BE2C (cell line): Measurements from ENCODE around the gene PRDM16.

Experiments used
- DNase-seq: peaks from one replicate; pipeline ENCODE4 v3.0.0-alpha.2; 2020
- H3K27me3 ChIP-seq: fragments of 250-450 bp; sonication (Bioruptor Pico); 2 replicates; pipeline ENCODE4 v1.5.1; 2020; ENCODE audit warnings: mild to moderate bottlenecking
- H3K36me3 ChIP-seq: fragments of 250-450 bp; sonication (Bioruptor Pico); 2 replicates; pipeline ENCODE4 v1.5.1; 2020; ENCODE audit warnings: mild to moderate bottlenecking
- H3K4me1 ChIP-seq: fragments of 250-450 bp; sonication (Bioruptor Pico); 2 replicates; pipeline ENCODE4 v1.5.1; 2020
- H3K4me3 ChIP-seq: 2 replicates; pipeline ENCODE4 v1.5.1; 2011; ENCODE audit warnings: low read depth, low read length
- H3K9me3 ChIP-seq: fragments of 250-450 bp; sonication (Bioruptor Pico); 2 replicates; pipeline ENCODE4 v1.5.1; 2020
- TF ChIP-seq, protein P1 (sequence below): IDR thresholded peaks from 2 replicates; pipeline ENCODE4 v1.5.1; 2012; ENCODE audit warnings: mild to moderate bottlenecking, low read depth, low read length

PRDM16 gene

GRCh38 chr1:3081171-3081683 lies 12.2 kb downstream of the PRDM16 start:
- no peaks in the 10 kb centered on the region for H3K36me3 ChIP-seq

GRCh38 chr1:3082051-3082450 lies 13.0 kb downstream of the PRDM16 start:
- peaks cover 13% of the 10 kb centered on the region for H3K27me3 ChIP-seq
- H3K4me3 ChIP-seq, result no peak overlapping the region
- TF ChIP-seq, protein P1, sequence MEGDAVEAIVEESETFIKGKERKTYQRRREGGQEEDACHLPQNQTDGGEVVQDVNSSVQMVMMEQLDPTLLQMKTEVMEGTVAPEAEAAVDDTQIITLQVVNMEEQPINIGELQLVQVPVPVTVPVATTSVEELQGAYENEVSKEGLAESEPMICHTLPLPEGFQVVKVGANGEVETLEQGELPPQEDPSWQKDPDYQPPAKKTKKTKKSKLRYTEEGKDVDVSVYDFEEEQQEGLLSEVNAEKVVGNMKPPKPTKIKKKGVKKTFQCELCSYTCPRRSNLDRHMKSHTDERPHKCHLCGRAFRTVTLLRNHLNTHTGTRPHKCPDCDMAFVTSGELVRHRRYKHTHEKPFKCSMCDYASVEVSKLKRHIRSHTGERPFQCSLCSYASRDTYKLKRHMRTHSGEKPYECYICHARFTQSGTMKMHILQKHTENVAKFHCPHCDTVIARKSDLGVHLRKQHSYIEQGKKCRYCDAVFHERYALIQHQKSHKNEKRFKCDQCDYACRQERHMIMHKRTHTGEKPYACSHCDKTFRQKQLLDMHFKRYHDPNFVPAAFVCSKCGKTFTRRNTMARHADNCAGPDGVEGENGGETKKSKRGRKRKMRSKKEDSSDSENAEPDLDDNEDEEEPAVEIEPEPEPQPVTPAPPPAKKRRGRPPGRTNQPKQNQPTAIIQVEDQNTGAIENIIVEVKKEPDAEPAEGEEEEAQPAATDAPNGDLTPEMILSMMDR, result no peak
- H3K36me3 ChIP-seq, result no peaks in the 10 kb centered on the region
- no peaks in the 10 kb centered on the region for H3K4me1 ChIP-seq
- DNase-seq, result no peak
- no peaks in the 10 kb centered on the region for H3K9me3 ChIP-seq

More at GRCh38 chr1:3081171-3081683, 12.2 kb downstream of the PRDM16 start:
- no peak overlapping the region for H3K4me3 ChIP-seq
- no peak for DNase-seq
- peaks cover 19% of the 10 kb centered on the region for H3K27me3 ChIP-seq
- H3K9me3 ChIP-seq, result no peaks in the 10 kb centered on the region
- no peaks in the 10 kb centered on the region for H3K4me1 ChIP-seq
- TF ChIP-seq, protein P1, result no peak

- Histone ChIP-seq H3K27me3 (peaks cover 5% of the 10 kb centered on the region), H3K4me1 (no peaks in the 10 kb centered on the region), H3K9me3 (no peaks in the 10 kb centered on the region), H3K36me3 (no peaks in the 10 kb centered on the region), H3K4me3 (no peak overlapping the region)
- DNase-seq, result no peak
- TF ChIP-seq, protein P1, result no peak
Measured at GRCh38 chr1:3082571-3083516, 13.8 kb downstream of the PRDM16 start.

GRCh38 chr1:3084154-3084553 lies 15.2 kb downstream of the PRDM16 start:
- Histone ChIP-seq H3K9me3 (no peaks in the 10 kb centered on the region), H3K4me1 (no peaks in the 10 kb centered on the region), H3K36me3 (no peaks in the 10 kb centered on the region), H3K4me3 (no peak overlapping the region), H3K27me3 (peaks cover 2% of the 10 kb centered on the region; the same call in 1 of the 2 replicates)
- TF ChIP-seq, protein P1, result no peak
- no peak for DNase-seq

DNA sequence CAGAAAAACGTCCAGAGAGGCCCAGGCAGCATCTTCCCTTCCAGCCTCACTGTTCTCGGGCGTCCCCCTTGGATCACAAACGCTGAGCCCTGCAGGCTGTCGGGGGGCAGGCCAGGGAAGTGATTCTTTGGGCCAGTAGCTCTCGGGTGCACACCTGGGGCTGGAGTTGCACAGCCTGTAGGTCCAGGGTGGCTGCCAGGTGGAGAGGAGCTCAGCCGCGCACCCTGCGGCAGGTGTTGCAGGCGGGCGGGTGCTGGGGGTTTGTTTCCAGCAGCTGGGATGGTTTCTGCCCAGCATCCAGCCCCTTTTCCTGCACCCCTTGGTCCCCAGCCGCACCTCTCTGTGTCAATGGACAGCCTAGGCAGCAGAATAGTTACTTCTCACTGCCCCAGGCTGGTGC lies 15.7 kb downstream of the PRDM16 start:
- Histone ChIP-seq H3K27me3 (peaks cover under 1% of the 10 kb centered on the region; the same call in 1 of the 2 replicates), H3K9me3 (no peaks in the 10 kb centered on the region), H3K4me1 (no peaks in the 10 kb centered on the region), H3K36me3 (no peaks in the 10 kb centered on the region), H3K4me3 (no peak overlapping the region)
- DNase-seq, result no peak
- TF ChIP-seq, protein P1, result no peak

GRCh38 chr1:3085721-3086120 lies 16.7 kb downstream of the PRDM16 start:
- H3K36me3 ChIP-seq, result no peaks in the 10 kb centered on the region
- H3K4me3 ChIP-seq, result no peak overlapping the region
- TF ChIP-seq, protein P1, result no peak
- H3K4me1 ChIP-seq, result no peaks in the 10 kb centered on the region
- DNase-seq, result no peak
- H3K9me3 ChIP-seq, result no peaks in the 10 kb centered on the region
- peaks cover 4% of the 10 kb centered on the region for H3K27me3 ChIP-seq
